Measurements from ENCODE around the gene ESR1.

- TF ChIP-seq ZNF121 (CRISPR knock-in tag; IDR thresholded peaks at IDR 0.05) (no peak), ZNF416 (CRISPR knock-in tag; IDR thresholded peaks at IDR 0.05) (no peak), CTCF (IDR thresholded peaks at IDR 0.05) (no peak), KAT7 (CRISPR knock-in tag; IDR thresholded peaks at IDR 0.05; ENCODE audit: borderline replicate concordance) (no peak)
These were observed 365.8 kb downstream of the ESR1 start for GRCh38 chr6:152173321-152173720.
